Activated naive CD4-positive, alpha-beta T cell treated with anti-CD3 and anti-CD28 coated beads for 36 hours (primary cell): ENCODE measurements around the gene GRPEL2. TPM values are rescaled to one million over a fixed set of nuclear protein-coding genes. Genes with fewer than 3 reads are reported as not detected.
A peak's percentile ranks its signal among the peaks of the same experiment; 100 is the strongest.

ENCODE experiments used
- CTCF ChIA-PET: fragments of 350-600 bp; sonication (Branson Sonifier 250); formaldehyde crosslinking; loops from one replicate; lab custom pipeline; 2021; ENCODE audit warnings: antibody characterized with exemption; lab: Charles Lee
- DNase-seq: peaks from one replicate; pipeline ENCODE4 v3.0.0-alpha.2; 2020
- H3K27ac Mint-ChIP-seq: one replicate; pipeline ENCODE4 v1.8.0; 2021; ENCODE audit warnings: mild to moderate bottlenecking, mixed read lengths
- H3K27me3 Mint-ChIP-seq: one replicate; pipeline ENCODE4 v1.8.0; 2021; ENCODE audit warnings: low read depth, mixed read lengths
- H3K36me3 Mint-ChIP-seq: one replicate; pipeline ENCODE4 v1.8.0; 2021; ENCODE audit warnings: low read depth, mixed read lengths
- H3K4me1 Mint-ChIP-seq: one replicate; pipeline ENCODE4 v1.8.0; 2021; ENCODE audit warnings: low read depth, mixed read lengths
- H3K4me3 Mint-ChIP-seq: one replicate; pipeline ENCODE4 v1.8.0; 2021; ENCODE audit warnings: mild to moderate bottlenecking, moderate library complexity, mixed read lengths
- H3K9me3 Mint-ChIP-seq: one replicate; pipeline ENCODE4 v1.8.0; 2021; ENCODE audit warnings: mixed read lengths
- intact Hi-C: fragments of 100-400 bp; cut with micrococcal nuclease; formaldehyde crosslinking; loops from one replicate; pipeline ENCODE4 v1.15.1; 2023
- total RNA-seq, 2 experiments: library from RNA; stranded (reverse); gene quantifications; one replicate each; pipeline ENCODE4 v1.2.3, GENCODE V29; 2021

Gene GRPEL2
- total RNA-seq, 2 experiments from 2014 or later: 44.7 to 49.6 TPM

- no peaks in the 10 kb centered on the region for H3K27me3 Mint-ChIP-seq
- CTCF ChIA-PET: interaction anchor here (1.2 to 1.8 kb wide), 3 partner anchors 24 to 30 kb away, joined by 4 read pairs; no protein-coding TSS in a partner anchor
- intact Hi-C loops: loop anchor here (10.0 kb wide), 1 partner anchor 623 kb away; the partner anchor contains the start of gene SLC26A2
- peaks cover 20% of the 10 kb centered on the region for H3K4me1 Mint-ChIP-seq
- H3K4me3 Mint-ChIP-seq: no peak overlapping the region
- no peak overlapping the region for H3K27ac Mint-ChIP-seq
- H3K9me3 Mint-ChIP-seq: no peaks in the 10 kb centered on the region
- H3K36me3 Mint-ChIP-seq: peaks cover 11% of the 10 kb centered on the region
- no peak for DNase-seq
These were observed 3.4 kb upstream of the GRPEL2 start for GRCh38 chr5:149341876-149342275.

GRCh38 chr5:149344151-149344550 lies 1.1 kb upstream of the GRPEL2 start:
- Mint-ChIP-seq H3K36me3 (peaks cover 33% of the 10 kb centered on the region), H3K27ac (peak overlapping the region; percentile 43), H3K4me3 (peak overlapping the region; percentile 91), H3K9me3 (no peaks in the 10 kb centered on the region), H3K27me3 (no peaks in the 10 kb centered on the region), H3K4me1 (peaks cover 41% of the 10 kb centered on the region)
- CTCF ChIA-PET: interaction anchor here (0.5 to 2.7 kb wide), 10 partner anchors 10 to 1146 kb away, joined by 3 to 12 read pairs (median 5); partner anchors contain the start of genes ABLIM3 and PCYOX1L
- DNase-seq: no peak
- intact Hi-C loops: loop anchor here (2.0 to 10.0 kb wide), 3 partner anchors 27 to 621 kb away; partner anchors contain the start of genes PPARGC1B and SLC26A2

DNA sequence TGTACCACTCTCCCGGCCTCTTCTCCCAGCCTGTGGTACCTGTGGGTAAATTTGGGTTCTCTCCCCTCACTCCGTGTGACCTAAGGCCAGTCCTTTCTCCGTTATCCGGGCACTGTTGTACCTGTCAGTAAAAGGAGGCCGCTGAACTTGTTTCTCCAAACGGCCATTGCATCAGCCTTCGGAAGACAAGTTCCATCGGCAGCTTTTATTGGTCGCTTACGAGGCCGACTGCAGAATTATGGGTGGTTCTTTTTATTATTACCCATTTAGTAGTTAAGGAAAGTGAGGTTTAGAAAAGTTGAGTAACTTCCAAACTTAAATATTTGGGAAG lies 558 bp downstream of the GRPEL2 start:
- DNase-seq: peak; percentile 47
- peak overlapping the region; percentile 95 for H3K27ac Mint-ChIP-seq
- no peaks in the 10 kb centered on the region for H3K9me3 Mint-ChIP-seq
- peaks cover 57% of the 10 kb centered on the region for H3K4me1 Mint-ChIP-seq
- CTCF ChIA-PET: interaction anchor here (1.0 to 2.7 kb wide), 7 partner anchors 9 to 204 kb away, joined by 3 to 12 read pairs (median 3); partner anchors contain the start of gene PCYOX1L
- H3K4me3 Mint-ChIP-seq: peak overlapping the region; percentile 91
- no peaks in the 10 kb centered on the region for H3K27me3 Mint-ChIP-seq
- peaks cover 49% of the 10 kb centered on the region for H3K36me3 Mint-ChIP-seq
- intact Hi-C loops: loop anchor here (1.0 to 10.0 kb wide), 8 partner anchors 11 to 1066 kb away; partner anchors contain the start of genes CD74, CSNK1A1, PPARGC1B and SLC26A2

GRCh38 chr5:149348518-149348917 lies 3.2 kb downstream of the GRPEL2 start:
- CTCF ChIA-PET: no interaction called here

GRCh38 chr5:149349382-149349781 lies 4.1 kb downstream of the GRPEL2 start:
- DNase-seq: no peak
- no peaks in the 10 kb centered on the region for H3K27me3 Mint-ChIP-seq
- intact Hi-C loops: loop anchor here (5.0 to 10.0 kb wide), 2 partner anchors 615 to 1063 kb away; partner anchors contain the start of genes CD74 and SLC26A2
- CTCF ChIA-PET: interaction anchor here (0.5 to 1.2 kb wide), 2 partner anchors 30 to 33 kb away, joined by 3 to 5 read pairs; no protein-coding TSS in a partner anchor
- H3K4me1 Mint-ChIP-seq: peaks cover 74% of the 10 kb centered on the region
- H3K9me3 Mint-ChIP-seq: no peaks in the 10 kb centered on the region
- H3K4me3 Mint-ChIP-seq: no peak overlapping the region
- peaks cover 75% of the 10 kb centered on the region for H3K36me3 Mint-ChIP-seq
- peak overlapping the region; percentile 60 for H3K27ac Mint-ChIP-seq

More at GRCh38 chr5:149348518-149348917, 3.2 kb downstream of the GRPEL2 start:
- DNase-seq: no peak
- peak overlapping the region; percentile 91 for H3K4me3 Mint-ChIP-seq
- peak overlapping the region; percentile 95 for H3K27ac Mint-ChIP-seq
- H3K4me1 Mint-ChIP-seq: peaks cover 78% of the 10 kb centered on the region
- peaks cover 70% of the 10 kb centered on the region for H3K36me3 Mint-ChIP-seq
- no peaks in the 10 kb centered on the region for H3K27me3 Mint-ChIP-seq
- intact Hi-C loops: loop anchor here (5.0 to 10.0 kb wide), 2 partner anchors 616 to 1064 kb away; partner anchors contain the start of genes CD74 and SLC26A2
- H3K9me3 Mint-ChIP-seq: no peaks in the 10 kb centered on the region

- CTCF ChIA-PET: interaction anchor here (0.7 to 1.7 kb wide), 4 partner anchors 9 to 199 kb away, joined by 3 to 5 read pairs (median 3); partner anchors contain the start of gene CSNK1A1
- intact Hi-C loops: no loop called here
- Mint-ChIP-seq H3K4me1 (peaks cover 83% of the 10 kb centered on the region), H3K36me3 (peaks cover 74% of the 10 kb centered on the region), H3K27ac (no peak overlapping the region), H3K27me3 (no peaks in the 10 kb centered on the region), H3K9me3 (no peaks in the 10 kb centered on the region), H3K4me3 (no peak overlapping the region)
- no peak for DNase-seq
These were observed 6.9 kb downstream of the GRPEL2 start for GRCh38 chr5:149352169-149352568.

DNA sequence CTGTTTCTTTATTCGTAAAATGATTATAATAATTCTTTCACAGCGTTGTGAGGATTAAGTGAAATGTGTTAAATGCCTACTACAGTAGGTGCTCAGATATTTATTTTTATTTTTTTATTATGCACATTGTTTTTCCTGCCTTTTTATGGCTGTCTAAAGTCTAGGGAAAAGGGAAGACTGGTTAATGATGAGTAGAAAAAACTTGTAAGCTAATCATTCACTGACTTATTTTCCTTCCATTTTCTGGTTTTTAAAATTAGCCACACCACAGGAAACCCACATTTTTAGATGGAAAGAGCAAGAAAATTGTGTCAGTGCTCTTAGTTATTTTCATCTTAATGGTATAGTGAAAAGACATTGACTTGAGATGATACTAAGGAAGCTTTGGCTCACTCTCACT lies 8.6 kb downstream of the GRPEL2 start:
- H3K4me1 Mint-ChIP-seq: peaks cover 74% of the 10 kb centered on the region
- CTCF ChIA-PET: interaction anchor here (0.7 to 1.9 kb wide), 6 partner anchors 9 to 783 kb away, joined by 3 to 8 read pairs (median 4); partner anchors contain the start of gene GRPEL2
- no peak overlapping the region for H3K27ac Mint-ChIP-seq
- no peak overlapping the region for H3K4me3 Mint-ChIP-seq
- H3K27me3 Mint-ChIP-seq: no peaks in the 10 kb centered on the region
- peaks cover 57% of the 10 kb centered on the region for H3K36me3 Mint-ChIP-seq
- H3K9me3 Mint-ChIP-seq: no peaks in the 10 kb centered on the region
- intact Hi-C loops: no loop called here
- no peak for DNase-seq

- intact Hi-C loops: loop anchor here (5.0 kb wide), 1 partner anchor 1727 kb away; the partner anchor contains the start of gene TNIP1
- H3K27me3 Mint-ChIP-seq: no peaks in the 10 kb centered on the region
- CTCF ChIA-PET: interaction anchor here (1.1 to 5.0 kb wide), 3 partner anchors 10 to 209 kb away, joined by 3 to 51 read pairs (median 12); partner anchors contain the start of gene GRPEL2
These were observed 10.4 kb downstream of the GRPEL2 start for GRCh38 chr5:149355688-149356087.

GRCh38 chr5:149356391-149356790 lies 11.1 kb downstream of the GRPEL2 start:
- H3K27me3 Mint-ChIP-seq: no peaks in the 10 kb centered on the region
- H3K4me3 Mint-ChIP-seq: peak overlapping the region; percentile 6
- H3K4me1 Mint-ChIP-seq: peaks cover 73% of the 10 kb centered on the region
- peak overlapping the region; percentile 57 for H3K27ac Mint-ChIP-seq
- DNase-seq: peak; percentile 38
- peaks cover 34% of the 10 kb centered on the region for H3K36me3 Mint-ChIP-seq
- no peaks in the 10 kb centered on the region for H3K9me3 Mint-ChIP-seq
- CTCF ChIA-PET: interaction anchor here (0.6 to 5.0 kb wide), 6 partner anchors 11 to 208 kb away, joined by 3 to 51 read pairs (median 4); partner anchors contain the start of gene GRPEL2
- intact Hi-C loops: loop anchor here (5.0 kb wide), 1 partner anchor 1726 kb away; the partner anchor contains the start of gene TNIP1

More at GRCh38 chr5:149355688-149356087, 10.4 kb downstream of the GRPEL2 start:
- H3K4me3 Mint-ChIP-seq: no peak overlapping the region
- peak overlapping the region; percentile 57 for H3K27ac Mint-ChIP-seq
- DNase-seq: no peak
- peaks cover 41% of the 10 kb centered on the region for H3K36me3 Mint-ChIP-seq
- H3K9me3 Mint-ChIP-seq: no peaks in the 10 kb centered on the region
- peaks cover 76% of the 10 kb centered on the region for H3K4me1 Mint-ChIP-seq

DNA sequence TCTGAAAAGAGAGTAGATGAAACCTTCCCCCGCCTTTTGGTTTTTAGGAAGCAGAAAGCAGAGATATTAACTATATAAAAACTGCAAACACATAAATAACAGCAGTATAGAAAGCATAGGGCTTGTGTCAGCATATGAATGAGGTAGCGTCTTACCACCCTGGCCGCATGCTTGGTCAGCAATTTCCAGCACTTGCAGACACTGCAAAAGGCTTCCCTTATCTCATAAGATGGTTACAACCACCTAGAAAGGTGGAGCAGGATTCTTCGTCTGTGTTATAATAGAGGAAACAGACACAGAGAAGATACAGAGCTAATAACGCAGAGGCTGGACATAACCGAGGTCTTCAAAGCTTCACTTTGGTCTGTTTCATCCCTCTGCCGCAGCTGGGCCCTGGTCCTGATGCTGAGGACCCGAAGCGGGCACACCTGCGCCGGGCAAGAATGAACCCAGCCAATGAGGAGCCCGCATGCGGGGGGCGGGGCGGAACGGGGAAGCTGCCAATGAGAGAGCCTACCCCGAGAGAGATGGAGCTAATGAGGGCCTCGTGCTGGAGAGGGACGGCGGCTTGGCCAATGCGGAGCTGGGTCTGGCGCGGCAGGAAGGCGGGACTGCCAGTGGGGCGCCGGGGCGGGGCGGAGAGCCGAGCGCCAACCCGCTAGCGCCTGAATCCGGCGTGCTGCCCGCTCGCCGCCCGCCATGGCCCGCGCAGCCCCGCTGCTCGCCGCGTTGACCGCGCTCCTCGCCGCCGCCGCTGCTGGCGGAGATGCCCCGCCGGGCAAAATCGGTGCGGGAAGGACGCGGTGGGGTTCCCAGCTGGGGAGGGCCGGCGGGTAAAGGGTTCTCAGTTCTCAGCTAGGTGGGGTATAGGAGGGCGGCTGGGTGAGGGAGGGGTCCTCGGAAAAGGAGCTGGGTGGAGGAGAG lies 12.3 kb downstream of the GRPEL2 start, which contains the start of gene PCYOX1L:
TSS of gene PCYOX1L (plus strand) at position 677 of the 924 bp plus-strand sequence. CDS start at position 700, 23 bp downstream.
- peaks cover 61% of the 10 kb centered on the region for H3K4me1 Mint-ChIP-seq
- peak within 1 kb of the TSS; percentile 90 for H3K27ac Mint-ChIP-seq
- H3K27me3 Mint-ChIP-seq: no peaks in the 10 kb centered on the region
- DNase-seq: peak; percentile 95
- H3K9me3 Mint-ChIP-seq: no peaks in the 10 kb centered on the region
- intact Hi-C loops: loop anchor here (1.0 to 5.0 kb wide), 7 partner anchors 12 to 1725 kb away; partner anchors contain the start of genes CSNK1A1, FBXO38, GRPEL2 and TNIP1
- CTCF ChIA-PET: interaction anchor here (0.6 to 5.0 kb wide), 10 partner anchors 10 to 261 kb away, joined by 3 to 51 read pairs (median 6); partner anchors contain the start of gene GRPEL2
- peaks cover 22% of the 10 kb centered on the region for H3K36me3 Mint-ChIP-seq
- H3K4me3 Mint-ChIP-seq: peak within 1 kb of the TSS; percentile 95

- Mint-ChIP-seq H3K9me3 (no peaks in the 10 kb centered on the region), H3K4me1 (peaks cover 59% of the 10 kb centered on the region), H3K36me3 (peaks cover 21% of the 10 kb centered on the region), H3K4me3 (peak overlapping the region; percentile 95), H3K27me3 (no peaks in the 10 kb centered on the region), H3K27ac (peak overlapping the region; percentile 90)
- DNase-seq: peak; percentile 43
- CTCF ChIA-PET: interaction anchor here (0.6 to 5.0 kb wide), 9 partner anchors 9 to 260 kb away, joined by 3 to 51 read pairs (median 6); partner anchors contain the start of gene GRPEL2
- intact Hi-C loops: loop anchor here (2.0 to 5.0 kb wide), 2 partner anchors 59 to 1724 kb away; partner anchors contain the start of gene TNIP1
These were observed 13.0 kb downstream of the GRPEL2 start for GRCh38 chr5:149358294-149358651.
